SK-N-SH treated with all-trans-retinoic acid at 6 μM for 48 hours (cell line): Measurements from ENCODE around the gene FICD.

Experiments used
- ARNTL ChIP-seq: fragments of 450-650 bp; formaldehyde crosslinking; IDR thresholded peaks from 2 replicates; pipeline ENCODE4 v1.5.0; 2020; ENCODE audit warnings: low read depth, mild to moderate bottlenecking, moderate library complexity, borderline replicate concordance
- BACH2 ChIP-seq: fragments of 250-450 bp; sonication (Bioruptor Pico); IDR thresholded peaks from 2 replicates; pipeline ENCODE4 v1.9.0; 2021; ENCODE audit warnings: mild to moderate bottlenecking, borderline replicate concordance
- ISL1 ChIP-seq: fragments of 250-450 bp; sonication (Bioruptor Pico); IDR thresholded peaks from 2 replicates; pipeline ENCODE4 v2.1.2; 2022; ENCODE audit warnings: mild to moderate bottlenecking, moderate library complexity
- PPARA ChIP-seq: fragments of 250-450 bp; sonication (Bioruptor Pico); IDR thresholded peaks from 2 replicates; pipeline ENCODE4 v1.5.0; 2020; ENCODE audit warnings: mild to moderate bottlenecking, borderline replicate concordance
- RARB ChIP-seq: fragments of 250-450 bp; sonication (Bioruptor Pico); IDR thresholded peaks from 2 replicates; pipeline ENCODE4 v1.8.0; 2021; ENCODE audit warnings: mild to moderate bottlenecking, moderate library complexity
- TOX ChIP-seq: fragments of 250-450 bp; sonication (Bioruptor Pico); IDR thresholded peaks from 2 replicates; pipeline ENCODE4 v1.8.0; 2021; ENCODE audit warnings: mild to moderate bottlenecking, moderate library complexity, borderline replicate concordance
- ZFP3 ChIP-seq: fragments of 250-450 bp; sonication (Bioruptor Pico); IDR thresholded peaks from 2 replicates; pipeline ENCODE4 v1.5.0; 2020; ENCODE audit warnings: mild to moderate bottlenecking, moderate library complexity
- ZNF565 ChIP-seq: fragments of 450-650 bp; formaldehyde crosslinking; conservative IDR thresholded peaks from 2 replicates; pipeline ENCODE4 v1.5.0; 2020; ENCODE audit warnings: low read depth, mild to moderate bottlenecking, moderate library complexity
- ZNF70 ChIP-seq: fragments of 450-650 bp; formaldehyde crosslinking; IDR thresholded peaks from 2 replicates; pipeline ENCODE4 v1.5.0; 2020; ENCODE audit warnings: mild to moderate bottlenecking, moderate library complexity
- ZNF8 ChIP-seq: fragments of 450-650 bp; formaldehyde crosslinking; IDR thresholded peaks from 2 replicates; pipeline ENCODE4 v1.5.0; 2020; ENCODE audit warnings: mild to moderate bottlenecking, moderate library complexity
- TF ChIP-seq, protein P1 (sequence below): fragments of 250-450 bp; sonication (Bioruptor Pico); IDR thresholded peaks from 2 replicates; pipeline ENCODE4 v1.8.0; 2020; ENCODE audit warnings: mild to moderate bottlenecking, moderate library complexity, borderline replicate concordance
- TF ChIP-seq, protein P2 (sequence below): fragments of 250-450 bp; sonication (Bioruptor Pico); IDR thresholded peaks from 2 replicates; pipeline ENCODE4 v1.5.1; 2020; ENCODE audit warnings: low read depth, mild to moderate bottlenecking, moderate library complexity
- TF ChIP-seq, protein P3 (sequence below): fragments of 250-450 bp; sonication (Bioruptor Pico); IDR thresholded peaks from 2 replicates; pipeline ENCODE4 v1.5.1; 2021; ENCODE audit warnings: mild to moderate bottlenecking, moderate library complexity

DNA sequence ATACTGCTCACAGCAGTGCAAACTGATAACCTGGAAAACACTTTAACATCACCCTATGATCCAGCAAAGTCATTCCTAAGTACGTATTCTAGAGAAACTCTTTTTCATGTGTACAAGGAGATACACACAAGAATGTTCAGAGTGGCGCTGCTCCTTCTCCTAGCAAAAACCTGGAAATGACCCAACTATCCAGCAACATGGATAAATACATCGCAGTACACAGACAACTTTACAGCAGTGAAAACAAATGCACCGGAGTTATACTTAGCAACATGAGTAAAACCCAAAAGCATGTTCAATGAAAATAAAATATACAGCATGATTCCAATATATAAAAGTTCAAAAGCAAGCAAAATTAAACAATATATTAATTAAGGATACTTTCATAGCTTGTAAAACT is 27.2 kb downstream of the FICD start:
- TF ChIP-seq PPARA (CRISPR knock-in tag) (no peak), BACH2 (CRISPR knock-in tag) (no peak), TOX (no peak), ISL1 (CRISPR knock-in tag) (no peak), ZNF8 (CRISPR knock-in tag) (no peak), ZNF565 (CRISPR knock-in tag) (no peak), ZNF70 (CRISPR knock-in tag) (no peak), RARB (CRISPR knock-in tag) (no peak), ARNTL (CRISPR knock-in tag) (no peak), ZFP3 (CRISPR knock-in tag) (no peak)
- TF ChIP-seq, protein P1, sequence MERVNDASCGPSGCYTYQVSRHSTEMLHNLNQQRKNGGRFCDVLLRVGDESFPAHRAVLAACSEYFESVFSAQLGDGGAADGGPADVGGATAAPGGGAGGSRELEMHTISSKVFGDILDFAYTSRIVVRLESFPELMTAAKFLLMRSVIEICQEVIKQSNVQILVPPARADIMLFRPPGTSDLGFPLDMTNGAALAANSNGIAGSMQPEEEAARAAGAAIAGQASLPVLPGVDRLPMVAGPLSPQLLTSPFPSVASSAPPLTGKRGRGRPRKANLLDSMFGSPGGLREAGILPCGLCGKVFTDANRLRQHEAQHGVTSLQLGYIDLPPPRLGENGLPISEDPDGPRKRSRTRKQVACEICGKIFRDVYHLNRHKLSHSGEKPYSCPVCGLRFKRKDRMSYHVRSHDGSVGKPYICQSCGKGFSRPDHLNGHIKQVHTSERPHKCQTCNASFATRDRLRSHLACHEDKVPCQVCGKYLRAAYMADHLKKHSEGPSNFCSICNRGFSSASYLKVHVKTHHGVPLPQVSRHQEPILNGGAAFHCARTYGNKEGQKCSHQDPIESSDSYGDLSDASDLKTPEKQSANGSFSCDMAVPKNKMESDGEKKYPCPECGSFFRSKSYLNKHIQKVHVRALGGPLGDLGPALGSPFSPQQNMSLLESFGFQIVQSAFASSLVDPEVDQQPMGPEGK, result no peak
- TF ChIP-seq, protein P2, sequence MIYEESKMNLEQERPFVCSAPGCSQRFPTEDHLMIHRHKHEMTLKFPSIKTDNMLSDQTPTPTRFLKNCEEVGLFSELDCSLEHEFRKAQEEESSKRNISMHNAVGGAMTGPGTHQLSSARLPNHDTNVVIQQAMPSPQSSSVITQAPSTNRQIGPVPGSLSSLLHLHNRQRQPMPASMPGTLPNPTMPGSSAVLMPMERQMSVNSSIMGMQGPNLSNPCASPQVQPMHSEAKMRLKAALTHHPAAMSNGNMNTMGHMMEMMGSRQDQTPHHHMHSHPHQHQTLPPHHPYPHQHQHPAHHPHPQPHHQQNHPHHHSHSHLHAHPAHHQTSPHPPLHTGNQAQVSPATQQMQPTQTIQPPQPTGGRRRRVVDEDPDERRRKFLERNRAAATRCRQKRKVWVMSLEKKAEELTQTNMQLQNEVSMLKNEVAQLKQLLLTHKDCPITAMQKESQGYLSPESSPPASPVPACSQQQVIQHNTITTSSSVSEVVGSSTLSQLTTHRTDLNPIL (CRISPR knock-in tag), result no peak
- TF ChIP-seq, protein P3, sequence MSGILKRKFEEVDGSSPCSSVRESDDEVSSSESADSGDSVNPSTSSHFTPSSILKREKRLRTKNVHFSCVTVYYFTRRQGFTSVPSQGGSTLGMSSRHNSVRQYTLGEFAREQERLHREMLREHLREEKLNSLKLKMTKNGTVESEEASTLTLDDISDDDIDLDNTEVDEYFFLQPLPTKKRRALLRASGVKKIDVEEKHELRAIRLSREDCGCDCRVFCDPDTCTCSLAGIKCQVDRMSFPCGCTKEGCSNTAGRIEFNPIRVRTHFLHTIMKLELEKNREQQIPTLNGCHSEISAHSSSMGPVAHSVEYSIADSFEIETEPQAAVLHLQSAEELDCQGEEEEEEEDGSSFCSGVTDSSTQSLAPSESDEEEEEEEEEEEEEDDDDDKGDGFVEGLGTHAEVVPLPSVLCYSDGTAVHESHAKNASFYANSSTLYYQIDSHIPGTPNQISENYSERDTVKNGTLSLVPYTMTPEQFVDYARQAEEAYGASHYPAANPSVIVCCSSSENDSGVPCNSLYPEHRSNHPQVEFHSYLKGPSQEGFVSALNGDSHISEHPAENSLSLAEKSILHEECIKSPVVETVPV (CRISPR knock-in tag), result no peak
